Measurements from ENCODE around the gene FOCAD.
A peak's percentile ranks its signal among the peaks of the same experiment; 100 is the strongest.

FOCAD gene

DNA sequence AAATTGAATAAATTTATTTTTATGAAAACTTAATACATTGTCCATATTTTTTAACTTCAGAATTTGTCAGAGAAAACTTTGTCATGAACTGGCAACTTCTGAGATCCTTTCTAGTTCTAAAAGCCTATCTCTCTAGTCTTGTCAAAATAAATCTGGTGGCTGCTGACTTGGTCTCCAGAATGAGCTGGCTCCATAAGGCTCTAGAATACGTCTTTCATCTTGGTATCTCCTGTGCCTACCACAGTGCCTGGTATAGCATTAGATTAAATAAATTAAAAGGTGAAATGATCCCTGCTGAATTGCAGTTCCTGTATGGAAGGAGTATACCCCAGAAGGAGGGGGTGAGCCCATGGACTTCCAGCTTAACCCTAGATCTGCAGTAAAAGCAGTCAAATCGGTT lies 2.6 kb upstream of the FOCAD start:
- no peak for ATAC-seq
- no peak for TF ChIP-seq RARB (CRISPR knock-in tag; IDR thresholded peaks at IDR 0.05)
- TF ChIP-seq, protein P1, sequence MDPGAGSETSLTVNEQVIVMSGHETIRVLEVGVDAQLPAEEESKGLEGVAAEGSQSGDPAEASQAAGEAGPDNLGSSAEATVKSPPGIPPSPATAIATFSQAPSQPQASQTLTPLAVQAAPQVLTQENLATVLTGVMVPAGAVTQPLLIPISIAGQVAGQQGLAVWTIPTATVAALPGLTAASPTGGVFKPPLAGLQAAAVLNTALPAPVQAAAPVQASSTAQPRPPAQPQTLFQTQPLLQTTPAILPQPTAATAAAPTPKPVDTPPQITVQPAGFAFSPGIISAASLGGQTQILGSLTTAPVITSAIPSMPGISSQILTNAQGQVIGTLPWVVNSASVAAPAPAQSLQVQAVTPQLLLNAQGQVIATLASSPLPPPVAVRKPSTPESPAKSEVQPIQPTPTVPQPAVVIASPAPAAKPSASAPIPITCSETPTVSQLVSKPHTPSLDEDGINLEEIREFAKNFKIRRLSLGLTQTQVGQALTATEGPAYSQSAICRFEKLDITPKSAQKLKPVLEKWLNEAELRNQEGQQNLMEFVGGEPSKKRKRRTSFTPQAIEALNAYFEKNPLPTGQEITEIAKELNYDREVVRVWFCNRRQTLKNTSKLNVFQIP (CRISPR knock-in tag; IDR thresholded peaks at IDR 0.05; ENCODE audit: borderline replicate concordance, low read depth), result no peak
- no peak for TF ChIP-seq ZFP30 (CRISPR knock-in tag; IDR thresholded peaks at IDR 0.05)
- no peak for TF ChIP-seq OSR1 (CRISPR knock-in tag; IDR thresholded peaks at IDR 0.05)
- TF ChIP-seq, protein P2, sequence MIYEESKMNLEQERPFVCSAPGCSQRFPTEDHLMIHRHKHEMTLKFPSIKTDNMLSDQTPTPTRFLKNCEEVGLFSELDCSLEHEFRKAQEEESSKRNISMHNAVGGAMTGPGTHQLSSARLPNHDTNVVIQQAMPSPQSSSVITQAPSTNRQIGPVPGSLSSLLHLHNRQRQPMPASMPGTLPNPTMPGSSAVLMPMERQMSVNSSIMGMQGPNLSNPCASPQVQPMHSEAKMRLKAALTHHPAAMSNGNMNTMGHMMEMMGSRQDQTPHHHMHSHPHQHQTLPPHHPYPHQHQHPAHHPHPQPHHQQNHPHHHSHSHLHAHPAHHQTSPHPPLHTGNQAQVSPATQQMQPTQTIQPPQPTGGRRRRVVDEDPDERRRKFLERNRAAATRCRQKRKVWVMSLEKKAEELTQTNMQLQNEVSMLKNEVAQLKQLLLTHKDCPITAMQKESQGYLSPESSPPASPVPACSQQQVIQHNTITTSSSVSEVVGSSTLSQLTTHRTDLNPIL (CRISPR knock-in tag; IDR thresholded peaks at IDR 0.05; ENCODE audit: low read depth), result no peak
- TF ChIP-seq ZC3H10 (CRISPR knock-in tag; IDR thresholded peaks at IDR 0.05), result no peak
- TF ChIP-seq, protein P3, sequence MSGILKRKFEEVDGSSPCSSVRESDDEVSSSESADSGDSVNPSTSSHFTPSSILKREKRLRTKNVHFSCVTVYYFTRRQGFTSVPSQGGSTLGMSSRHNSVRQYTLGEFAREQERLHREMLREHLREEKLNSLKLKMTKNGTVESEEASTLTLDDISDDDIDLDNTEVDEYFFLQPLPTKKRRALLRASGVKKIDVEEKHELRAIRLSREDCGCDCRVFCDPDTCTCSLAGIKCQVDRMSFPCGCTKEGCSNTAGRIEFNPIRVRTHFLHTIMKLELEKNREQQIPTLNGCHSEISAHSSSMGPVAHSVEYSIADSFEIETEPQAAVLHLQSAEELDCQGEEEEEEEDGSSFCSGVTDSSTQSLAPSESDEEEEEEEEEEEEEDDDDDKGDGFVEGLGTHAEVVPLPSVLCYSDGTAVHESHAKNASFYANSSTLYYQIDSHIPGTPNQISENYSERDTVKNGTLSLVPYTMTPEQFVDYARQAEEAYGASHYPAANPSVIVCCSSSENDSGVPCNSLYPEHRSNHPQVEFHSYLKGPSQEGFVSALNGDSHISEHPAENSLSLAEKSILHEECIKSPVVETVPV (CRISPR knock-in tag; IDR thresholded peaks at IDR 0.05), result no peak
- no peak for TF ChIP-seq TOX (CRISPR knock-in tag; IDR thresholded peaks at IDR 0.05; ENCODE audit: borderline replicate concordance)
- no peak for TF ChIP-seq PPARA (CRISPR knock-in tag; IDR thresholded peaks at IDR 0.05; ENCODE audit: borderline replicate concordance)
- TF ChIP-seq ZFP3 (CRISPR knock-in tag; IDR thresholded peaks at IDR 0.05), result no peak
- TF ChIP-seq ZNF565 (CRISPR knock-in tag; conservative IDR thresholded peaks at IDR 0.05; ENCODE audit: low read depth), result no peak
- no peak for TF ChIP-seq SNAI2 (CRISPR knock-in tag; IDR thresholded peaks at IDR 0.05)
- no peak for TF ChIP-seq ESRRG (CRISPR knock-in tag; IDR thresholded peaks at IDR 0.05)
- no peak for TF ChIP-seq CSDC2 (CRISPR knock-in tag; IDR thresholded peaks at IDR 0.05)

DNA sequence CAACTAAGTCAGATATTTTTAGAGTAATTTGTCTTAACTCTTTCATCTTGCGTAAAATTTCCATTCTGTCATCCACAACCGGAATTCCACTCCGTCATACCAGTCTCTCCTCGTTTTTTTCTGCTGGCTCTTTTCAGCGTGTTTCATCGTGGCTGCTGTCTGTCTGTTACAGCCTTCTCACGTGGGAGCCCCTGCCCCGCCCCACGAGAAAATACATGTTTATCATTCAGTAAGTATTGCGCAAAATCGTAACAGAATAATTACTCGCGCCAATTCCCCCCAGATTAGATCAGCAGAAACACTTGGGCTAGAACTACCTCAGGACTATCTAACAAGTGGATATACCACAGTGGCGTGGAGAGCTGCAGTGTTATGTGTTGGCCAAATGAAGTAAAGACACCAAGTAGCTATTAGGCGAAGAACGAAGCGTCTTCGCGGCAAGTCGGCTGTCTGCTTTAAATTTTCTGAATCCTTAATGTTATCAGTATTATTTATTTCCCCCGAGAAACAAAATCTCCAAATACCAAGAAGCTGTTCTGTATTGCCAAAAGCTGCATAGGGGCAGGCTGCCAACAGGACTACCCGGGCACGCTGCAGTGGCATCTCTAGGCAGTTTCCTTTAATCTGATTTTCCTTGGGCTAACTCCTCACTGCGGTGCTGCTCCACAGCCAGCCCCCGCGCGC lies 566 bp upstream of the FOCAD start:
- ATAC-seq, result peak; percentile 21; the same call in 2 of the 3 replicates
- TF ChIP-seq, protein P4, sequence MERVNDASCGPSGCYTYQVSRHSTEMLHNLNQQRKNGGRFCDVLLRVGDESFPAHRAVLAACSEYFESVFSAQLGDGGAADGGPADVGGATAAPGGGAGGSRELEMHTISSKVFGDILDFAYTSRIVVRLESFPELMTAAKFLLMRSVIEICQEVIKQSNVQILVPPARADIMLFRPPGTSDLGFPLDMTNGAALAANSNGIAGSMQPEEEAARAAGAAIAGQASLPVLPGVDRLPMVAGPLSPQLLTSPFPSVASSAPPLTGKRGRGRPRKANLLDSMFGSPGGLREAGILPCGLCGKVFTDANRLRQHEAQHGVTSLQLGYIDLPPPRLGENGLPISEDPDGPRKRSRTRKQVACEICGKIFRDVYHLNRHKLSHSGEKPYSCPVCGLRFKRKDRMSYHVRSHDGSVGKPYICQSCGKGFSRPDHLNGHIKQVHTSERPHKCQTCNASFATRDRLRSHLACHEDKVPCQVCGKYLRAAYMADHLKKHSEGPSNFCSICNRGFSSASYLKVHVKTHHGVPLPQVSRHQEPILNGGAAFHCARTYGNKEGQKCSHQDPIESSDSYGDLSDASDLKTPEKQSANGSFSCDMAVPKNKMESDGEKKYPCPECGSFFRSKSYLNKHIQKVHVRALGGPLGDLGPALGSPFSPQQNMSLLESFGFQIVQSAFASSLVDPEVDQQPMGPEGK (CRISPR knock-in tag; IDR thresholded peaks at IDR 0.05; ENCODE audit: borderline replicate concordance), result peak; percentile 45; the same call in 1 of the 2 replicates
- TF ChIP-seq ZNF8 (CRISPR knock-in tag; IDR thresholded peaks at IDR 0.05) (peak; percentile 50; the same call in 1 of the 2 replicates), ZFP30 (CRISPR knock-in tag; IDR thresholded peaks at IDR 0.05) (no peak)

DNA sequence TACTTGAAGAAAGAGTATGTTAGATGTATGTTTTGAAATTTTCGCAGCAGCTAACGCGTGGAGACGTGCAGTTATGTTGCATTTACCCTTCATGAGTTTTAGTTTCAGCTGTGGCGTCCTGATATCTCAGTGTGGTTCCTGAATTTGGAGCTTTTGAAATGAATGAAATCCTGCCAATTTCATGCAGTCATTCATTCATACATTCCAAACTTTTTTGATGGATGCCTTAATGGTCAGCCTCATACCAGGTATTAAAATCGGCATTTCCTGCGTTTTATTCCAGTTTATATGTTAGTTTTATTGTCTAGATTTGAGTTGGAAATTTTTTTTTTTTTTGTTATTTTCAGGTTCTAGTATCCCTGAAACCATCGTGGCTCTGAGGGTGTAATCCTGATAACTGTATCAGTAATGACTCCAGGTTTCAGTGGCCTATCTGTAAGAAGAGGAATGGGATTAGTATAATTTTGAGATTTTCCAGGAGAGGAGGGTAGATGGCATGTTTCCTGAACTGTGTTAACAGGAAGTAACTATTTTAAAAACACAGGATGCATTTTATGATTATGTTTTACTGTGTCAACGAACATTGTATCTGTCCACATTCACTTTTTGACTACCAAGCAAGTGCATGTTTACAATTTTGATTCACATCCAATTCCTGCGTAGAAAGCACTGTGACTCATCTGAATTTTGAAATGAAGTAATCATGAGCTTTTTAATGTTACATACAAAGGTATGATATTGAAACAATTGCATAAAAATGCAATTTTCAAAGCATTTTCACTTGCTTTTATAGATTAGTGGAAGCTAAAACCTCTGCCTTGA lies 1.0 kb downstream of the FOCAD start:
- TF ChIP-seq, protein P1 (CRISPR knock-in tag; IDR thresholded peaks at IDR 0.05; ENCODE audit: borderline replicate concordance, low read depth), result no peak
- TF ChIP-seq ARNTL (CRISPR knock-in tag; IDR thresholded peaks at IDR 0.05; ENCODE audit: borderline replicate concordance, low read depth), result no peak
- no peak for TF ChIP-seq BACH2 (CRISPR knock-in tag; IDR thresholded peaks at IDR 0.05; ENCODE audit: borderline replicate concordance)
- no peak for TF ChIP-seq GLIS3 (CRISPR knock-in tag; IDR thresholded peaks at IDR 0.05)
- TF ChIP-seq, protein P5, sequence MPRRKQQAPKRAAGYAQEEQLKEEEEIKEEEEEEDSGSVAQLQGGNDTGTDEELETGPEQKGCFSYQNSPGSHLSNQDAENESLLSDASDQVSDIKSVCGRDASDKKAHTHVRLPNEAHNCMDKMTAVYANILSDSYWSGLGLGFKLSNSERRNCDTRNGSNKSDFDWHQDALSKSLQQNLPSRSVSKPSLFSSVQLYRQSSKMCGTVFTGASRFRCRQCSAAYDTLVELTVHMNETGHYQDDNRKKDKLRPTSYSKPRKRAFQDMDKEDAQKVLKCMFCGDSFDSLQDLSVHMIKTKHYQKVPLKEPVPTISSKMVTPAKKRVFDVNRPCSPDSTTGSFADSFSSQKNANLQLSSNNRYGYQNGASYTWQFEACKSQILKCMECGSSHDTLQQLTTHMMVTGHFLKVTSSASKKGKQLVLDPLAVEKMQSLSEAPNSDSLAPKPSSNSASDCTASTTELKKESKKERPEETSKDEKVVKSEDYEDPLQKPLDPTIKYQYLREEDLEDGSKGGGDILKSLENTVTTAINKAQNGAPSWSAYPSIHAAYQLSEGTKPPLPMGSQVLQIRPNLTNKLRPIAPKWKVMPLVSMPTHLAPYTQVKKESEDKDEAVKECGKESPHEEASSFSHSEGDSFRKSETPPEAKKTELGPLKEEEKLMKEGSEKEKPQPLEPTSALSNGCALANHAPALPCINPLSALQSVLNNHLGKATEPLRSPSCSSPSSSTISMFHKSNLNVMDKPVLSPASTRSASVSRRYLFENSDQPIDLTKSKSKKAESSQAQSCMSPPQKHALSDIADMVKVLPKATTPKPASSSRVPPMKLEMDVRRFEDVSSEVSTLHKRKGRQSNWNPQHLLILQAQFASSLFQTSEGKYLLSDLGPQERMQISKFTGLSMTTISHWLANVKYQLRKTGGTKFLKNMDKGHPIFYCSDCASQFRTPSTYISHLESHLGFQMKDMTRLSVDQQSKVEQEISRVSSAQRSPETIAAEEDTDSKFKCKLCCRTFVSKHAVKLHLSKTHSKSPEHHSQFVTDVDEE (CRISPR knock-in tag; IDR thresholded peaks at IDR 0.05), result no peak
- TF ChIP-seq TOX (CRISPR knock-in tag; IDR thresholded peaks at IDR 0.05; ENCODE audit: borderline replicate concordance), result no peak
- TF ChIP-seq, protein P3 (CRISPR knock-in tag; IDR thresholded peaks at IDR 0.05), result no peak
- no peak for TF ChIP-seq TCF4 (CRISPR knock-in tag; IDR thresholded peaks at IDR 0.05; ENCODE audit: borderline replicate concordance)
- TF ChIP-seq SNAI2 (CRISPR knock-in tag; IDR thresholded peaks at IDR 0.05), result no peak
- no peak for TF ChIP-seq ZNF70 (CRISPR knock-in tag; IDR thresholded peaks at IDR 0.05)
- TF ChIP-seq ZC3H10 (CRISPR knock-in tag; IDR thresholded peaks at IDR 0.05), result no peak
- TF ChIP-seq, protein P2 (CRISPR knock-in tag; IDR thresholded peaks at IDR 0.05; ENCODE audit: low read depth), result no peak
- ATAC-seq, result no peak

All from SK-N-SH treated with all-trans-retinoic acid at 6 μM for 48 hours (cell line).